DMS153 (cell line): ENCODE measurements around the gene EVI5L.

Source experiments
- DNase-seq: peaks from one replicate; lab custom pipeline; 2025; lab: John Stamatoyannopoulos, UW

The EVI5L gene

GRCh38 chr19:7817801-7818200 lies 12.2 kb upstream of the EVI5L start:
- DNase-seq, result no peak

- DNase-seq, result no peak
Measured at GRCh38 chr19:7818806-7819205, 11.2 kb upstream of the EVI5L start.

GRCh38 chr19:7819337-7819736 lies 10.7 kb upstream of the EVI5L start:
- DNase-seq, result no peak

- DNase-seq, result no peak
Measured at GRCh38 chr19:7820588-7820987, 9.4 kb upstream of the EVI5L start.

- DNase-seq, result no peak
Measured at GRCh38 chr19:7822910-7823515, 7.0 kb upstream of the EVI5L start.

- DNase-seq, result no peak
Measured at GRCh38 chr19:7823686-7824301, 6.2 kb upstream of the EVI5L start.

GRCh38 chr19:7829166-7829520 lies 875 bp upstream of the EVI5L start:
- no peak for DNase-seq

- DNase-seq, result no peak
Measured at GRCh38 chr19:7830272-7830771, 304 bp downstream of the EVI5L start.

GRCh38 chr19:7830823-7831222 lies 805 bp downstream of the EVI5L start:
- DNase-seq, result no peak

- DNase-seq, result no peak
Measured at GRCh38 chr19:7831452-7831851, 1.4 kb downstream of the EVI5L start.

- no peak for DNase-seq
Measured at GRCh38 chr19:7832009-7832408, 2.0 kb downstream of the EVI5L start.

GRCh38 chr19:7832781-7833180 lies 2.8 kb downstream of the EVI5L start:
- DNase-seq, result no peak

GRCh38 chr19:7833225-7834099 lies 3.4 kb downstream of the EVI5L start:
- peak; percentile 51 for DNase-seq

GRCh38 chr19:7839476-7839875 lies 9.5 kb downstream of the EVI5L start:
- DNase-seq, result no peak

- no peak for DNase-seq
Measured at GRCh38 chr19:7840629-7841028, 10.6 kb downstream of the EVI5L start.

- no peak for DNase-seq
Measured at GRCh38 chr19:7841751-7842660, 12.0 kb downstream of the EVI5L start.

- DNase-seq, result no peak
Measured at GRCh38 chr19:7842661-7843294, 12.8 kb downstream of the EVI5L start.

- DNase-seq, result no peak
Measured at GRCh38 chr19:7843521-7843920, 13.5 kb downstream of the EVI5L start.

- DNase-seq, result no peak
Measured at GRCh38 chr19:7844405-7844804, 14.4 kb downstream of the EVI5L start.

- no peak for DNase-seq
Measured at GRCh38 chr19:7844951-7845350, 14.9 kb downstream of the EVI5L start.

GRCh38 chr19:7845390-7846154 lies 15.6 kb downstream of the EVI5L start:
- no peak for DNase-seq
